Activated T-cell treated with anti-CD3 and anti-CD28 coated beads, Interleukin-2, amount 50 U/mL, for 24 hours (primary cell): ENCODE measurements around the gene NUPR1.
"Not testable (repeated sequence)": the region's sequence is repeated elsewhere in the genome, so short reads cannot be mapped to it uniquely, and the experiment has no call there.

Source experiments
- DNase-seq: peaks from one replicate; pipeline ENCODE4 v3.0.0-alpha.2; 2020
- H3K27ac Mint-ChIP-seq: 2 replicates; pipeline ENCODE4 v1.8.0; 2020; ENCODE audit warnings: mild to moderate bottlenecking, mixed read lengths
- H3K27me3 Mint-ChIP-seq: 2 replicates; pipeline ENCODE4 v1.8.0; 2020; ENCODE audit warnings: mixed read lengths
- H3K36me3 Mint-ChIP-seq: 2 replicates; pipeline ENCODE4 v1.8.0; 2020; ENCODE audit warnings: low read depth, mixed read lengths
- H3K4me1 Mint-ChIP-seq: 2 replicates; pipeline ENCODE4 v1.8.0; 2020; ENCODE audit warnings: low read depth, mixed read lengths
- H3K4me3 Mint-ChIP-seq: 2 replicates; pipeline ENCODE4 v1.8.0; 2020; ENCODE audit warnings: mild to moderate bottlenecking, moderate library complexity, mixed read lengths
- H3K9me3 Mint-ChIP-seq: 2 replicates; pipeline ENCODE4 v1.8.0; 2020; ENCODE audit warnings: mixed read lengths

The NUPR1 gene

DNA sequence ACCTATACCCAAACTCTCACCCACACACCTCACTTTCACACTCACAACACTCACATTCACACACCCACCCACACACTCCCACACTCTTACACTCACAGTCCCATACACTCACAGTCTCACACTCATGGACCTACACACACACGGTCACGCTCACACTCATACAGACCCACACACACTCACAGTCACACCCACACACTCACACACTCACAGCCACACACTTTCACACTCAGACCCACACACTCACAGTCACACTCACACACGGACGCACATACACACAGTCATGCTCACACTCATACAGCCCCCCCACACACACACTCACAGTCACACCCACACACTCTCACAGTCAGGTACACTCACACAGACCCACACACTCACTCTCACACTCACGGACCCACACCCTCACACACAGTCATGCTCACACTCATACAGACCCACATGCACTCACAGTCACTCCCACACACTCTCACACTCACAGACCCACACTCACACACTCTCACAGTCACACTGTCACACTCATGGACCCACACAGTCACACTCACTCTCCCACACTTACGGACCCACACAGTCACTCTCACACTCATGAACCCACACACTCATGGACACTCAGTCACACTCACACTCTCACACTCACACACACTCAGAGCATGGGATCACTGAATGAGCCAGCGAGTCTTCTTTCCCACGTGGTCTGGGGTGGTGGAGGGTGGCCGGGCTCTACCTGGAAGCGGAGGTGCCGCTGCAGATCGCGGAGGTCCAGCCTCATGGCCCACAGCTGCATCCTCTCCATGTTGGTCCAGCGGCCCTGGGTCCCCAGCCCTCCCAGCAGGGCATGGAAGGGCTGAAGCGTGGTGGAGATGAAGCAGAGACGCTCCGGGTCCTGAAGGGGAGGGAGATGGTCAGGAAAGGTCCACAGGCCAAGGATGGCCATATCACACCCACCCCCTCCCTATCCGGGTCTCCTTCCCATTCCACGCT, 37.2 kb downstream of the NUPR1 start:
- Mint-ChIP-seq H3K27ac (no peak overlapping the region), H3K27me3 (no peaks in the 10 kb centered on the region), H3K9me3 (no peaks in the 10 kb centered on the region), H3K4me1 (peaks cover 10% of the 10 kb centered on the region), H3K36me3 (no peaks in the 10 kb centered on the region), H3K4me3 (no peak overlapping the region)
- no peak for DNase-seq

DNA sequence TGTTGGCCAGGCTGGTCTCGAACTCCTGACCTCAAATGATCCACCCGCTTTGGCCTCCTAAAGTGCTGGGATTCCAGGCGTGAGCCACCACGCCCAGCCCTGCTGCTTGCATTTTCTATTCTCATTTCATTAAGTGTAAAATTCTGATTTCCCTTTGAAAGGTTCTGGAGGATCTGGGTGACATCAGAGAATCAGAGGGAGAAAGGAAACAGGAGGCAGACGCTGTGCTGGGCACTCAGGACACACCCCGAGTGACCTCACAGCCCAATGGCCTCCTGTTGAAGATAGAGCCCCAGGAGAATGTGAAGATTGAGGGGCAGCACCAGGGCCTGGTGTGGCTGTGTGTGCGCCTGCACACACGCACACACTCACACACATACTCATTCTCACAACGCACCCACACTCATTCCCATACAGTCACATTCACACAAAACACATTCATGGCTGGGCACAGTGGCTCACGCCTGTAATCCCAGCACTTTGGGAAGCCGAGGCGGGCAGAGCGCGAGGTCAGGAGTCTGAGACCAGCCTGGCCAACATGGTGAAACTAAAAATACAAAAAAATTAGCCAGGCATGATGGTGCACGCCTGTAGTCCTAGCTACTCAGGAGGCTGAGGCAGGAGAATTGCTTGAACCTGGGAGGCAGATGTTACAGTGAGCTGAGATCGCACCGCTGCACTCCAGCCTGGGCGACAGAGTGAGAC, 38.1 kb downstream of the NUPR1 start:
- H3K27ac Mint-ChIP-seq, H3K27me3 Mint-ChIP-seq, H3K36me3 Mint-ChIP-seq, DNase-seq, H3K4me3 Mint-ChIP-seq, H3K9me3 Mint-ChIP-seq: not testable (repeated sequence)
- H3K4me1 Mint-ChIP-seq = peaks cover 19% of the 10 kb centered on the region

DNA sequence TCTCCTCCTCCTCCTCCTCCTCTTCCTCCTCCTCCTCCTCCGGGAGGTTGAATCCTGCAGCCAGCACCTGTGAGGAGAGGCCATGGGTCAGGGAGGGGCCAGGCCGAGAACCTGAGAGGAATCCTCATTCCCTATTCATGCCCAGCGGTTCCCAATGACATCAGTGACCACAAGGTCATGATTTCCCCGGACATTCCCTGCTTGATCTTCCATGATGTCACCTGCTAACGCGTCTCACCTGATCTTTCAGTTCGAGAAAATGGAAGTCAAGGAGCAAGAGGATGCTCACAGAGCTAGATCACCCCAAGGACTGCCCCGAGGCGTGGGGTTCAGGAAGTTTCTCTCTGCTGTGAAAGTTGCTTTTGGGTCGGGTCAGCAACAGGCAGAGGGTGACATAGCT, 38.9 kb downstream of the NUPR1 start:
- no peak overlapping the region for H3K27ac Mint-ChIP-seq
- peaks cover 27% of the 10 kb centered on the region for H3K4me1 Mint-ChIP-seq
- H3K9me3 Mint-ChIP-seq = no peaks in the 10 kb centered on the region
- H3K36me3 Mint-ChIP-seq = no peaks in the 10 kb centered on the region
- H3K27me3 Mint-ChIP-seq = no peaks in the 10 kb centered on the region
- DNase-seq = no peak
- H3K4me3 Mint-ChIP-seq = no peak overlapping the region

DNA sequence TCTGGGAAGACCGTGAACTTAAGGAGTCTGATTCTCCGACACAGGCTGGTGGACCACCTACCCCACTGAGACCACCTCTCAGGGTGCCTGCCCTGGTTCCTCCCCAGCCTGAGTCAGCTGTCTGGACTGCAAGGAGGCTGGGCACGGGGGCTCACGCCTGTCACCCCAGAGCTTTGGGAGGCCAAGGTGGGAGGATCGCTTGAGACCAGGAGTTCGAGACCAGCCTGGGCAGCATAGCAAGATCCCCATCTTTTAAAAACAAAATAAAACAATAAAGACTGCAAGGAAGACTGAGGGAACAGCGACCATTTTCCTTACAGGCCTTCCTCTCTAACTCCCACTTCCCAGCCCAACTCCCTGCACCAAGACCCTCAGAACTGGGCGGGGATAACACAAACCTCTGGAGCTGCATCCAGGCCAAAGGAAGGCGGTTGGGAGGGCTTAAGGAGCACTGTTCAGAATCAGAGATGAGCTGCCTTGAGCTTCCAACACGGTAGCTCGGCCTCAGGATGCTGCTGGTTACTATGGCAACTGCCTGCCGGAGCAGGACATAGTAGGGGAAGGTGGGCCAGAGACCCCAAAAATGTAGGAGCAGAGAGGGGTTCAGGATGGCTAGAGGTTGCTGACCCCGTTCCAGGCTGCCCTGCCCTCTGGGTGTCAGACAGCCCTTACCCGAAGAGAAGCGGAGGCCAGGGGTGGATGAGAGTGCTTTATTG, 40.0 kb downstream of the NUPR1 start:
- Mint-ChIP-seq H3K27ac (no peak overlapping the region), H3K36me3 (no peaks in the 10 kb centered on the region), H3K4me1 (peaks cover 37% of the 10 kb centered on the region), H3K4me3 (no peak overlapping the region), H3K9me3 (no peaks in the 10 kb centered on the region), H3K27me3 (no peaks in the 10 kb centered on the region)
- DNase-seq = no peak

DNA sequence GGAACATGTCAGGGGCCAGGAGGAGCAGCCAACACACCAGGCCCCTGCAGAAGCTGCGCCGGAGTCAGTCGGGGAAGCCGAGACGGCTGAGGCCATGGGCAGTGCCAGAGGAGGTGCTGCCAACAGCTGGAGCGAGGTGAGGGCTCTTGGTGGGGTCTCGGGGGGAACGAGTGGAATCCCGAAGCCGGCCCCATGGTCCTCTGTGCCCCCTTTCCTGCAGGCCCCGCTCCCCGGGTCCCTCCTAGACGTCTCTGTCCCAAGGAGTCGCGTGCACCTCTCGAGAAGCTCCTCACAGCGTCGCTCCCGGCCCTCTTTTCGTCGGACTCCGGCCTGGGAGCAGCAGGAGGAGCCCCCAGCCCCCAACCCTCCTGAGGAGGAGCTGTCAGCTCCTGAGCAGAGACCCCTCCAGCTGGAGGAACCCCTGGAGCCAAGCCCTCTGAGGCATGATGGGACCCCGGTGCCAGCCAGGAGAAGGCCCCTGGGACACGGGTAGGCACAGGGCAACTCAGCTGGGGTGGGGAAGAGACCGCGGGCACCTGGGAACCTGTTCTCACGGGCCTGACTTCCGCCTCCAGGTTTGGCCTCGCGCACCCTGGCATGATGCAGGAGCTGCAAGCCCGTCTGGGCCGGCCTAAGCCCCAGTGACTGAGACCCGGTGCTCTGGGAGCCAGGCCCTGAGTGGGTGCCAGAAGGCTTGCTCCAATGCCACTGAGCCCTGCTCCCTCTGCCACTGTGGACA, 40.7 kb downstream of the NUPR1 start:
- H3K27ac Mint-ChIP-seq = no peak overlapping the region
- no peaks in the 10 kb centered on the region for H3K27me3 Mint-ChIP-seq
- no peaks in the 10 kb centered on the region for H3K36me3 Mint-ChIP-seq
- DNase-seq = no peak
- no peaks in the 10 kb centered on the region for H3K9me3 Mint-ChIP-seq
- H3K4me3 Mint-ChIP-seq = no peak overlapping the region
- H3K4me1 Mint-ChIP-seq = peaks cover 45% of the 10 kb centered on the region

DNA sequence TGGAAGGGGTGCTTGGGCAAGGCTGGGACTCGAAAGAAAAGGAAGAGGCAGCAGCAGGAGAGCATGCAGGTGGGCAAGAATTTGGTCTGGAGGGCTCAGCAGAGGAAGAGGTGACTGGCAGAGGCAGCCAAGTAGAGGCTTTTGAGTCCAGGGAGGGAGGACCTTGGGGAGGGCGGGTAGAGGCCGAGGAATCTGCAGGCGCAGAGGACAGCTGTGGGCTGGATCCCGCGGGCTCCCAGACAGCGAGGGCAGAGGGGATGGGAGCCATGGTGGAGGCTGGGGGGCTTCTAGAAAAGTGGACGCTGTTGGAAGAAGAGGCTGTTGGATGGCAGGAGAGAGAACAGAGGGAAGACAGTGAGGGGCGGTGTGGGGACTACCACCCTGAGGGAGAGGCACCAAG, 41.4 kb downstream of the NUPR1 start:
- Mint-ChIP-seq H3K27me3 (no peaks in the 10 kb centered on the region), H3K4me1 (peaks cover 49% of the 10 kb centered on the region), H3K4me3 (no peak overlapping the region), H3K9me3 (no peaks in the 10 kb centered on the region), H3K27ac (no peak overlapping the region), H3K36me3 (no peaks in the 10 kb centered on the region)
- DNase-seq = no peak

DNA sequence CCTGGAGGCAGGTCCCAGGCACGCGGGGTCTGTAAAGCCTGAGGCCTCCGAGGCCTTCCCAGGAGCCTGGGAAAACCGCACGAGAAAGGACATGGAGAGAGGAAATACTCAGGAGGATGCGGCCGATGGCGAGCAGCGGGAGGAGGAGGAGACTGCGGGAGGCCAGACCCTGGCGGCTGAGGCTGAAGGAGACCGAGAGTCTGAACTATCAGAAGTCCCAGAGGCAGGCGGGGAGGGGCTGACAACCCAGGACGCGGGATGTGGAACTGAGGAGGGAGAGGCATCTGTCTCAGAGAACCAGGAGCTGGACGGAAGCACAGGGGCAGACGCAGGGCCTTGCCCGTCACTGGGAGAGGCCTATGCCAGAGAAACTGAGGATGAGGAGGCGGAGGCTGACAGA, 41.9 kb downstream of the NUPR1 start:
- Mint-ChIP-seq H3K27me3 (no peaks in the 10 kb centered on the region), H3K27ac (peak overlapping the region; percentile 96), H3K4me1 (peaks cover 51% of the 10 kb centered on the region), H3K4me3 (no peak overlapping the region), H3K9me3 (no peaks in the 10 kb centered on the region), H3K36me3 (peaks cover 2% of the 10 kb centered on the region)
- no peak for DNase-seq

DNA sequence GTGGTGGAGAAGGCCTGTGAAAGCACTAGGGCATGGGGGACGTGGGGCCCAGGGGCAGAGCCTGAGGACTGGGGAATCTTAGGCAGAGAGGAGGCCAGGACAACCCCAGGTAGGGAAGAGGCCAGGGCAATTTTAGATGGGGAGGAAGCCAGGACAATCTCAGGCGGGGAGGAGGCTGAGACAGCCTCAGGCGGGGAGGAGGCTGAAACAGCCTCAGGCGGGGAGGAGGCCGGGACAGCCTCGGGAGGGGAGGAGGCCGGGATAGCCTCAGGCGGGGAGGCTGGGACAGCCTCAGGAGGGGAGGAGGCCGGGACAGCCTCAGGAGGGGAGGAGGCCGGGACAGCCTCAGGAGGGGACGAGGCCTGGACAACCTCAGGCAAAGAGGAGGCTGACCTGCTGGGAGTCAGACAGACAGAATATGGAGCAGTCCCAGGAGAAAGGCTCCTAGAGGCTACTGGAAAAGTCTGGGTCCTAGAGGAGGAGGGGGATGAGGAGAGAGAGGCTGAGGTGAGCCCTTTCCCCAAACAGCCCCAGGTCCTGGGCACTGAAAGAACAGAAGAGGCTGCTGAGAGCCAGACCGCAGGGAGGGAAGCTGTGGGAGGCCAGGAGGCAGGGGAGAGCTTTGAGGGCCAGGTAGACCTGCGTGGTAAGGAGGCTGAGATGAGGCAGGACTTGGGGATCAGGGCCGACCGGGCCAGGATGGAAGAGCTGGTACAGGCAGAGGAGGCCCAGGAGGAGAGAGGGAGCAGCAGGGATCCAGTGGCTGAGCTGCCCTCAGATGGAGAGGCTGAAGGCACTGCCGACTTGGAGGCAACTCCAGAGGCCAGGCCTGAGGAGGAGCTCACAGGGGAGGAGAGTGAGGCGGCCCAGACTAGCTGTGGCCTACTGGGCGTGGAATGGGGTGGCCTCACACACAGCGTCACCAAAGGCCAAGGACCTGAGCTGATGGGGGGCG, 42.7 kb downstream of the NUPR1 start:
- Mint-ChIP-seq H3K4me3 (peak overlapping the region; percentile 72), H3K27ac (peak overlapping the region; percentile 96), H3K36me3 (peaks cover 10% of the 10 kb centered on the region), H3K27me3 (no peaks in the 10 kb centered on the region), H3K4me1 (peaks cover 55% of the 10 kb centered on the region), H3K9me3 (no peaks in the 10 kb centered on the region)
- DNase-seq = no peak

DNA sequence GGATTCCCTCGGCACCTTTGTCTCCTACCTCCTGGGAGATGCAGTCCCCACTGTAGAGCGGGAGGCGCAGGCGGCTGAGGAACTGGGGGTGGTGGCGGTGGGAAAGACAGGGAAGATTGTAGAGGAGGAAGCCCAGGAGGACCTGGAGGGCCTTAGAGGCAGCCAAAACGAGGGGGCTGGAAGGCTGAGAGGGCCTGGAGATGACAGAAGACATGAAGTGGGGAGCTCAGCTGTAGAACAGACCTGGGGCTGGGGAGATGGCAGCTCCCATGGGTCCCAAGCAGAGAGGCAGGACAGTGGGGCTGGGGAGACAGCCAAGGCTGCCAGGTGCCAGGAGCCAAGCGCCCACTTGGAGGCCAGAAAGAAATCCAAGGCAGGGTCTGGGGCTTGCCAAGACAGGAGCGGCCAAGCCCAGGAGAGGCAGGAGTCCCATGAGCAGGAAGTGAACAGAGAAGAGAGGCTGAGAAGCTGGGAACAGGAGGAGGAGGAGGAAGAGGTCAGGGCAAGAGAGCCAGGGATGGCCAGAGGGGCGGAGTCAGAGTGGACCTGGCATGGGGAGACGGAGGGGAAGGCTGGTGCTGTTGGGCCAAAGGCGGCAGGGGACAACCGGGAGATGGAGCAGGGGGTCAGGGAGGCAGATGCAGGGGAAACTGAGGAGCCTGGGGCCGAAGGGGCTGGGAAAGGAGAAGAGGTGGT, 43.5 kb downstream of the NUPR1 start:
- H3K4me1 Mint-ChIP-seq = peaks cover 52% of the 10 kb centered on the region
- H3K9me3 Mint-ChIP-seq = no peaks in the 10 kb centered on the region
- peak overlapping the region; percentile 72 for H3K4me3 Mint-ChIP-seq
- no peaks in the 10 kb centered on the region for H3K27me3 Mint-ChIP-seq
- peak; percentile 50 for DNase-seq
- H3K27ac Mint-ChIP-seq = peak overlapping the region; percentile 96
- H3K36me3 Mint-ChIP-seq = peaks cover 10% of the 10 kb centered on the region

DNA sequence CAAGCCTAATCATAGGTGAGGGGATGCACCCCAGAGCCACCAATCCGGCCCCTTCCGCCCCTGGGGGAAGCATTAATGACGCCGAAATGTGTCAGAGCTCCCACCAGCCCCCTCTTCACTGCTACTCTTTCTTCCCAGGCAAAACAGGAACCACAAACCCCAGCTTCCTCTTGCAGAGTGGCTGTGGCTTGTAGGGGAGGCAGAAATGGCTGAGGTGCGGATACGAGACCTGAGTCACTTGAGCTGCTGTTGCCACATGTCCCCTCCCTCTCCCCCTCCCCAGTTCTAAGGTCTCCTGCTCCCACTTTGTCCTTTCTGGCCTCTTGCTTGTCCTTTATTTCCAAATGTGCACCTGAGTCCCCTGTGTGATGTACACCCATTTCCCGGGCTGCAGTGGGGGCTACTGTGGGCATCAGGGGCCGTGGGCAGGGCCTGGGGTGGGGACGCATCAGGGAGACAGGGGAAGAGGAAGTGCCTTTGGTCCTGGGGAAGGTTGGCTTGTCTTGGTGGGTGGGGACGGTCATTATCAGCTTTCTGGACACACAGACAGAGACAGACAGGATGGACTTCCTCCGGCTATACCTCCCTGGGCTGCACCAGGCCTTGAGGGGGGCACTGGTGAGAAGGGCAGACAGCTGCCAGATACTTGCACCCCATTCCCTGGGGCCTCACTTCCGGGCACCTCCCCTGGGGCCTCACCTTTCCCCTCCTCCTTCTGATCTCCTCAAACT, 44.5 kb downstream of the NUPR1 start, which contains the start of gene APOBR:
Gene APOBR, plus strand, starts transcription at position 523 of the 731 bp plus-strand sequence. Its CDS starts 39 bp downstream, at position 562.
- peaks cover 13% of the 10 kb centered on the region for H3K36me3 Mint-ChIP-seq
- H3K4me3 Mint-ChIP-seq = peak within 1 kb of the TSS; percentile 72
- H3K27me3 Mint-ChIP-seq = no peaks in the 10 kb centered on the region
- H3K4me1 Mint-ChIP-seq = peaks cover 55% of the 10 kb centered on the region
- peak; percentile 84 for DNase-seq
- peak within 1 kb of the TSS; percentile 96 for H3K27ac Mint-ChIP-seq
- H3K9me3 Mint-ChIP-seq = no peaks in the 10 kb centered on the region

DNA sequence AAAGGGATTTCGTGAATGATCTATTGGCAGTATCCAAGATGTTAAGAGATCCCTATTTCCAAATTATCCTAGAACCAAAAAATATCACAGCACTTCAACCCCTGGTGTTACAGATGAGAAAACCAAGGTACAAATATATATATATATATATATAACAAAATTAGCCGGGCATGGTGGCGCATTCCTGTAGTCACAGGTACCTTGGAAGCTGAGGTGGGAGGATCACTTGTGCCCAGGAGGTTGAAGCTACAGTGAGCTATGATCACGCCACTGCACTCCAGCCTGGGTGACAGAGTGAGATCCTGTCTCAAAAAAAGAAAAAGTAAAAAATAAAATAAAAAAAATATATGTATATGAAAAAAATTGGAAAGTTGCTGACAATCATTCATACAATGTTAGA, 46.3 kb downstream of the NUPR1 start:
- Mint-ChIP-seq H3K27me3 (no peaks in the 10 kb centered on the region), H3K27ac (peak overlapping the region; percentile 100), H3K4me1 (peaks cover 66% of the 10 kb centered on the region), H3K9me3 (no peaks in the 10 kb centered on the region), H3K36me3 (peaks cover 27% of the 10 kb centered on the region), H3K4me3 (peak overlapping the region; percentile 93)
- DNase-seq = no peak

DNA sequence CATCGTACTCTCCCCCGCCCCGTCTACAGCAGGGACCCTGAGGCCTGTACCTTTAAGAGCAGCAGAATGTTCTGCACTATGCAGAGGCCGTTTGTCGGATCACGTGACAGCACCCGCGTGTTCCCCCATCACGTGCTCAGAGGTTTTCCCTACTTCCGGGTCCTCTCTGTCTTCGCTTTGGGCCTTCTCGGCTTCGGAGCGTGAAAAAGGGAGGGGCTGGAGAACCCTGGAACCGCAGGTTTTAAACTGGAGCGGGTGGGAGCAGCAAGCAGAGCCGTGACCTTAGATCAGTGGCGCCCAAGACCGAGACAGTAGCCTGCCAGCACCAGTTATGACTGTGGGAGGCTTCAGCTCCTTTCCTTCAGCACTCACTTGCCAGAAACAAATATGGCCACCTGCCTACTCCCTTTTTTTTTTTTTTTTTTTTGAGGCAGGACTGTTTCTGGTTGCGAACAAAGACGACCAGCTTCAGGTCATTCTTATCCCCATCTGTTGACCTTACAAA, 46.8 kb downstream of the NUPR1 start, which contains the start of gene CLN3:
Gene CLN3, minus strand, starts transcription at position 105 of the 505 bp plus-strand sequence. CDS start 315 bp downstream, outside the sequence.
- Mint-ChIP-seq H3K36me3 (peaks cover 32% of the 10 kb centered on the region), H3K4me3 (peak within 1 kb of the TSS; percentile 93), H3K27me3 (no peaks in the 10 kb centered on the region), H3K4me1 (peaks cover 66% of the 10 kb centered on the region), H3K27ac (peak within 1 kb of the TSS; percentile 100), H3K9me3 (no peaks in the 10 kb centered on the region)
- peak; percentile 91 for DNase-seq
